ENCODE results near the gene PPP2R2B. TPM values are rescaled to one million over a fixed set of nuclear protein-coding genes. Genes with fewer than 3 reads are reported as not detected.

The PPP2R2B gene
- total and polyA plus RNA-seq, 2 of the 4 experiments (the other 2 are of a cell fraction) = not detected

- Histone ChIP-seq H2BK20ac (ENCODE audit: low read depth, low read length) (no peak overlapping the region), H2BK15ac (ENCODE audit: low read depth, low read length) (no peak overlapping the region), H3K18ac (ENCODE audit: low read depth, low read length) (no peak overlapping the region), H3K9ac (ENCODE audit: low read depth, low read length) (no peak overlapping the region), H4K91ac (ENCODE audit: insufficient read depth, low read depth, low read length) (no peak overlapping the region), H4K20me1 (ENCODE audit: insufficient read depth, low read length) (no peaks in the 10 kb centered on the region), H2AFZ (replicated peaks; ENCODE audit: low read length, poor library complexity) (no peak overlapping the region), H3K14ac (replicated peaks; ENCODE audit: low read depth, low read length) (no peak overlapping the region), H3K4me3 (ENCODE audit: insufficient read depth, low read depth, low read length) (no peak overlapping the region), H3K4me1 (ENCODE audit: control insufficient read depth, insufficient read depth, low read length) (no peaks in the 10 kb centered on the region), H3K4me2 (ENCODE audit: low read depth, low read length) (no peak overlapping the region), H3K79me1 (ENCODE audit: low read depth in 1 of 2, low read length in 2 of 2) (no peaks in the 10 kb centered on the region), H3K9me1 (ENCODE audit: insufficient read depth, low read length) (no peaks in the 10 kb centered on the region), H3K56ac (ENCODE audit: extremely low read depth, insufficient read depth, low read length) (no peak overlapping the region), H3K4ac (ENCODE audit: low read depth, low read length) (no peak overlapping the region), H3K27ac (ENCODE audit: insufficient read depth, low read length) (no peak overlapping the region), H3K9me3 (ENCODE audit: control insufficient read depth, insufficient read depth, low read length) (no peaks in the 10 kb centered on the region), H2AK9ac (replicated peaks; ENCODE audit: low read depth, low read length, poor library complexity) (no peak overlapping the region), H2AK5ac (ENCODE audit: low read depth, low read length) (no peak overlapping the region), H4K8ac (ENCODE audit: low read depth in 2 of 2, low read length in 2 of 2) (no peak overlapping the region), H3K27me3 (ENCODE audit: control insufficient read depth, insufficient read depth, low read length) (peaks cover 11% of the 10 kb centered on the region), H3K36me3 (ENCODE audit: control insufficient read depth, insufficient read depth, low read length) (no peaks in the 10 kb centered on the region), H4K5ac (ENCODE audit: low read depth, low read length) (no peak overlapping the region), H2BK5ac (ENCODE audit: low read depth, low read length, poor library complexity, severe bottlenecking) (no peak overlapping the region), H3K23ac (ENCODE audit: low read depth, low read length) (no peak overlapping the region), H2BK120ac (ENCODE audit: low read depth, low read length) (no peak overlapping the region)
- intact Hi-C loops (cut with micrococcal nuclease) = no loop called here
- BruUV-seq (replicated peaks) = no TSS peak
- in situ Hi-C loops (cut with MboI; ENCODE audit: low sequenced_read_pairs) = no loop called here
- dilution Hi-C loops (cut with HindIII; ENCODE audit: low sequenced_read_pairs, unreplicated experiment) = no loop called here
- ATAC-seq (ENCODE audit: low read depth) (no peak), DNase-seq (no peak)
- POLR2A ChIA-PET (ENCODE audit: unreplicated experiment) = no interaction called here
- CTCF ChIA-PET = no interaction called here
- no peak for TF ChIP-seq NFE2L2 (IDR thresholded peaks at IDR 0.05; ENCODE audit: low read depth, low read length)
- no peak for TF ChIP-seq RCOR1 (IDR thresholded peaks at IDR 0.05; ENCODE audit: insufficient replicate concordance, low read length)
- no peak for TF ChIP-seq FOS (IDR thresholded peaks at IDR 0.05; ENCODE audit: low read depth, low read length)
- TF ChIP-seq CHD1 (IDR thresholded peaks at IDR 0.05; ENCODE audit: low read depth, low read length) = no peak
- no peak for TF ChIP-seq RFX5 (IDR thresholded peaks at IDR 0.05; ENCODE audit: low read depth, low read length)
- TF ChIP-seq CEBPB (IDR thresholded peaks at IDR 0.05; ENCODE audit: low read depth, low read length) = no peak
- TF ChIP-seq RAD21 (IDR thresholded peaks at IDR 0.05; ENCODE audit: low read length) = no peak
- no peak for TF ChIP-seq USF2 (IDR thresholded peaks at IDR 0.05; ENCODE audit: low read depth, low read length)
- no peak for TF ChIP-seq SMC3 (IDR thresholded peaks at IDR 0.05; ENCODE audit: low read depth, low read length)
- TF ChIP-seq BHLHE40 (IDR thresholded peaks at IDR 0.05; ENCODE audit: low read depth, low read length) = no peak
- no peak for TF ChIP-seq CTCF (conservative IDR thresholded peaks at IDR 0.05; ENCODE audit: low read depth, low read length)
- TF ChIP-seq MAZ (IDR thresholded peaks at IDR 0.05; ENCODE audit: borderline replicate concordance, low read depth, low read length) = no peak
- TF ChIP-seq POLR2A (IDR thresholded peaks at IDR 0.05; ENCODE audit: low read depth, low read length) = no peak
- no peak for TF ChIP-seq MXI1 (IDR thresholded peaks at IDR 0.05; ENCODE audit: borderline replicate concordance, low read depth, low read length)
- TF ChIP-seq MAFK (IDR thresholded peaks at IDR 0.05; ENCODE audit: low read depth, low read length) = no peak
- TF ChIP-seq, protein P1, sequence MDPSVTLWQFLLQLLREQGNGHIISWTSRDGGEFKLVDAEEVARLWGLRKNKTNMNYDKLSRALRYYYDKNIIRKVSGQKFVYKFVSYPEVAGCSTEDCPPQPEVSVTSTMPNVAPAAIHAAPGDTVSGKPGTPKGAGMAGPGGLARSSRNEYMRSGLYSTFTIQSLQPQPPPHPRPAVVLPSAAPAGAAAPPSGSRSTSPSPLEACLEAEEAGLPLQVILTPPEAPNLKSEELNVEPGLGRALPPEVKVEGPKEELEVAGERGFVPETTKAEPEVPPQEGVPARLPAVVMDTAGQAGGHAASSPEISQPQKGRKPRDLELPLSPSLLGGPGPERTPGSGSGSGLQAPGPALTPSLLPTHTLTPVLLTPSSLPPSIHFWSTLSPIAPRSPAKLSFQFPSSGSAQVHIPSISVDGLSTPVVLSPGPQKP (IDR thresholded peaks at IDR 0.05; ENCODE audit: borderline replicate concordance, low read depth, low read length) = no peak
- WGBS, 2 experiments (ENCODE audit: extremely low coverage in 2 of 2, insufficient read length in 1 of 2) = 0% methylated on average over 1 of the region's 14 CpGs; no CpG with 5 or more reads in 1 of the 2 experiments
Observed at GRCh38 chr5:146877178-146877681, 1.3 kb downstream of the PPP2R2B start.
